ENCODE results near the gene C4orf50. TPM values are rescaled to one million over a fixed set of nuclear protein-coding genes. Genes with fewer than 3 reads are reported as not detected.
"Not testable (repeated sequence)": the region's sequence is repeated elsewhere in the genome, so short reads cannot be mapped to it uniquely, and the experiment has no call there.

The C4orf50 gene
- total RNA-seq, 1 experiment from 2014 or later, result not detected

DNA sequence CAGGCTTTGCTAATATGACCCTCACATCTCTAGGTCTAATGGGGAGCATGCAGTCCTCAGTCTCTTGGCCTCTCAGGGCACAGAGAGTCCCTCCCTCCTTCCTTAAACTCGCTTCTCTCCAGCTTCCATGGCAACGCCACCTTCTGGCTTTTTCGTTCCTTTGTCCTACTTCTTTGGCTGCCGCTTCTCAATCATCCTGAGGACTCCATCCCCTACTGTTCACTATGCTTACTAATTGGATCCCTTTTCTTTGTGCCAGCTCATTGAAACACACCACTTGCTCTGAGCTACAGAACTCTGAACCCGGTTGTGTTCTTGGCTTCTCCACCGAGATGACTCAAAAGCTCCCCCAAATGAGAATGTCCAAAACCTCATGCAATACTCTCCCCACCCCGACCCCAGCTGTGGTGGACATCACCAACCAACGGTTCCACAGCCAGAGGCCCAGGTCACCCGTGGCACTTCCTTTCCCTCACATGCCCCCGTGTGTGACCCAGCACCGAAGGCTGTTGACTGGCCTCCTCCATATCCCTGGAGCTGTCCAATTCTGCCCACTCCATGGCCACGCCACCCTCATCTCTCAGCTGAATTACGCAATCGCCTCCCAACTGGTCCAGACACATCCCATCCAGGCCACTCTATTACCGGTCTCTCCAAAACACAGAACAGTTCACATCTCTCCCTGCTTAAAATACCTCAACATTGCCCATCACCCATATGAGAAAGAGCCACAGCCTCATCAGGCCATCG is 160.0 kb downstream of the C4orf50 start:
- Histone ChIP-seq H3F3A (ENCODE audit: insufficient read depth, low read depth) (no peaks in the 10 kb centered on the region), H3K4me2 (no peak overlapping the region), H3K4me1 (replicated peaks; ENCODE audit: insufficient read depth) (no peaks in the 10 kb centered on the region), H3K9me3 (ENCODE audit: insufficient read depth, low read depth) (no peaks in the 10 kb centered on the region), H2AFZ (no peak overlapping the region), H3K79me2 (ENCODE audit: low read depth) (no peaks in the 10 kb centered on the region), H3K27ac (no peak overlapping the region), H3K36me3 (ENCODE audit: low read depth) (no peaks in the 10 kb centered on the region), H3K4me3 (no peak overlapping the region), H3K9me2 (ENCODE audit: insufficient read depth) (no peaks in the 10 kb centered on the region), H4K20me1 (ENCODE audit: insufficient read depth) (no peaks in the 10 kb centered on the region), H3K27me3 (ENCODE audit: insufficient read depth, low read depth) (peaks cover 36% of the 10 kb centered on the region)
- BruUV-seq (replicated peaks), result no TSS peak
- TF ChIP-seq, protein P1, sequence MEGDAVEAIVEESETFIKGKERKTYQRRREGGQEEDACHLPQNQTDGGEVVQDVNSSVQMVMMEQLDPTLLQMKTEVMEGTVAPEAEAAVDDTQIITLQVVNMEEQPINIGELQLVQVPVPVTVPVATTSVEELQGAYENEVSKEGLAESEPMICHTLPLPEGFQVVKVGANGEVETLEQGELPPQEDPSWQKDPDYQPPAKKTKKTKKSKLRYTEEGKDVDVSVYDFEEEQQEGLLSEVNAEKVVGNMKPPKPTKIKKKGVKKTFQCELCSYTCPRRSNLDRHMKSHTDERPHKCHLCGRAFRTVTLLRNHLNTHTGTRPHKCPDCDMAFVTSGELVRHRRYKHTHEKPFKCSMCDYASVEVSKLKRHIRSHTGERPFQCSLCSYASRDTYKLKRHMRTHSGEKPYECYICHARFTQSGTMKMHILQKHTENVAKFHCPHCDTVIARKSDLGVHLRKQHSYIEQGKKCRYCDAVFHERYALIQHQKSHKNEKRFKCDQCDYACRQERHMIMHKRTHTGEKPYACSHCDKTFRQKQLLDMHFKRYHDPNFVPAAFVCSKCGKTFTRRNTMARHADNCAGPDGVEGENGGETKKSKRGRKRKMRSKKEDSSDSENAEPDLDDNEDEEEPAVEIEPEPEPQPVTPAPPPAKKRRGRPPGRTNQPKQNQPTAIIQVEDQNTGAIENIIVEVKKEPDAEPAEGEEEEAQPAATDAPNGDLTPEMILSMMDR (conservative IDR thresholded peaks at IDR 0.05), result no peak
- TF ChIP-seq EZH2 (IDR thresholded peaks at IDR 0.05; ENCODE audit: low read depth), result no peak
- intact Hi-C loops (cut with micrococcal nuclease; ENCODE audit: unreplicated experiment), result no loop called here
- DNase-seq, result no peak
- CTCF ChIA-PET, result no interaction called here
- POLR2A ChIA-PET (ENCODE audit: unreplicated experiment), result no interaction called here

DNA sequence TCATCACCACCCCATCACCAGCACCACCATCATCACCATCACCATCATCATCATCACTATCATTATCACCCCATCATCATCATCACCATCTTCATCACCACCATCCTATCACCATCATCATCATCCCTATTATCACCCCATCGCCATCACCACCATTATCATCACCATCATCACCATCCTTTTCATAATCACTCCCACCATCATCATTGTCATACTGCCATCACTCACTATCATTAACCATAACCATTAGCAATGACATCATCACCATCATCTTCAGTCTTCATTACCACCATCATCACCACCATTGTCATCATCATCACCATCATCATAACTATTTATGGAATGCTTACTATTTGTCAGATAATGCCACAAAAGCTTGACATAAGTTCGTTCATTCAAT is 161.0 kb downstream of the C4orf50 start:
- intact Hi-C loops (cut with micrococcal nuclease; ENCODE audit: unreplicated experiment), result no loop called here
- H2AFZ ChIP-seq, result no peak overlapping the region
- H3K27me3 ChIP-seq (ENCODE audit: insufficient read depth, low read depth), result peaks cover 38% of the 10 kb centered on the region
- H3K36me3 ChIP-seq (ENCODE audit: low read depth), result no peaks in the 10 kb centered on the region
- H3K4me3 ChIP-seq, result no peak overlapping the region
- no peak for DNase-seq
- H3K9me3 ChIP-seq (ENCODE audit: insufficient read depth, low read depth), result no peaks in the 10 kb centered on the region
- no TSS peak for BruUV-seq (replicated peaks)
- H4K20me1 ChIP-seq (ENCODE audit: insufficient read depth), result no peaks in the 10 kb centered on the region
- no peaks in the 10 kb centered on the region for H3F3A ChIP-seq (ENCODE audit: insufficient read depth, low read depth)
- H3K27ac ChIP-seq, result no peak overlapping the region
- TF ChIP-seq, protein P1 (conservative IDR thresholded peaks at IDR 0.05), result no peak
- no peak for TF ChIP-seq EZH2 (IDR thresholded peaks at IDR 0.05; ENCODE audit: low read depth)
- H3K9me2 ChIP-seq (ENCODE audit: insufficient read depth), result no peaks in the 10 kb centered on the region
- POLR2A ChIA-PET (ENCODE audit: unreplicated experiment), result no interaction called here
- H3K4me1 ChIP-seq (replicated peaks; ENCODE audit: insufficient read depth), result no peaks in the 10 kb centered on the region
- H3K79me2 ChIP-seq (ENCODE audit: low read depth), result no peaks in the 10 kb centered on the region
- CTCF ChIA-PET, result no interaction called here
- no peak overlapping the region for H3K4me2 ChIP-seq

DNA sequence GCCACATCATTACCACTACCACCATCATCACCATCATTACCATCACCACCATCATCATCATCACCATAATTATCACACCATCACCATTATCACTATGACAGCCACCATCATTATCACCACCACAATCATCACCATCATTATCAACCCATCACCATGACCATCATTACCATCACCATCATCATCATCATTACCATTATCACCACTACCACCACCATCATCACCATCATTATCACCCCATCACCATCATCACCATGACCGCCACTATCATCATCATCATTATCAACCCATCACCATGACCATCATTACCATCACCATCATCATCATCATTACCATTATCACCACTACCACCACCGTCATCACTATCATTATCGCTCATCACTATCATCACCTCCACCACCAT is 161.9 kb downstream of the C4orf50 start:
- not testable (repeated sequence) for H4K20me1 ChIP-seq (ENCODE audit: insufficient read depth)

DNA sequence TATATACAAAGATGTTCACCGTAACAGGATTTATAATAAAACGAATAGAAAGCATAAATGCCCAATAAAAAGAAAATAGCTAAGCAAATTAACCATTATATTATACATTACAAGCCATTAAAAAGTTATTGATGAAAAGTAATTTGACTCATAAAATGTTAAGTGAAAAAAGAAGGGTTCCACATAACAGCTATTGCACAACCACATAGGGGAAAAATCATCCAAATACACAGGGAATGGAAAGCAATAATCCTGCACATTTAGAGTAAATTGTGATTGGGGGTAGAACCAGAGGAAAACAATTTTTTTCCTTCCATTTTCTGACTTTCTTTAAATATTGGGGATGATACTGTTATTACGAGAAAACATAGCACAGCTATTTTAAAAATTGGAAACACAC is 163.3 kb downstream of the C4orf50 start:
- no peak for TF ChIP-seq EZH2 (IDR thresholded peaks at IDR 0.05; ENCODE audit: low read depth)
- TF ChIP-seq, protein P1 (conservative IDR thresholded peaks at IDR 0.05), result no peak
- H3K27ac ChIP-seq, result no peak overlapping the region
- no peak overlapping the region for H2AFZ ChIP-seq
- no TSS peak for BruUV-seq (replicated peaks)
- H3F3A ChIP-seq (ENCODE audit: insufficient read depth, low read depth), result no peaks in the 10 kb centered on the region
- H4K20me1 ChIP-seq (ENCODE audit: insufficient read depth), result no peaks in the 10 kb centered on the region
- H3K79me2 ChIP-seq (ENCODE audit: low read depth), result no peaks in the 10 kb centered on the region
- no peaks in the 10 kb centered on the region for H3K9me2 ChIP-seq (ENCODE audit: insufficient read depth)
- no peak for DNase-seq
- CTCF ChIA-PET, result no interaction called here
- POLR2A ChIA-PET (ENCODE audit: unreplicated experiment), result no interaction called here
- H3K27me3 ChIP-seq (ENCODE audit: insufficient read depth, low read depth), result peaks cover 35% of the 10 kb centered on the region
- no peak overlapping the region for H3K4me3 ChIP-seq
- no peaks in the 10 kb centered on the region for H3K9me3 ChIP-seq (ENCODE audit: insufficient read depth, low read depth)
- H3K4me2 ChIP-seq, result no peak overlapping the region
- H3K36me3 ChIP-seq (ENCODE audit: low read depth), result no peaks in the 10 kb centered on the region
- no peaks in the 10 kb centered on the region for H3K4me1 ChIP-seq (replicated peaks; ENCODE audit: insufficient read depth)
- intact Hi-C loops (cut with micrococcal nuclease; ENCODE audit: unreplicated experiment), result no loop called here

More for the DNA sequence above, 161.9 kb downstream of the C4orf50 start:
- H3K4me3 ChIP-seq; H3K4me1 ChIP-seq (replicated peaks; ENCODE audit: insufficient read depth); H2AFZ ChIP-seq; H3K27ac ChIP-seq; POLR2A ChIA-PET (ENCODE audit: unreplicated experiment); H3F3A ChIP-seq (ENCODE audit: insufficient read depth, low read depth); BruUV-seq (replicated peaks); H3K9me3 ChIP-seq (ENCODE audit: insufficient read depth, low read depth); H3K4me2 ChIP-seq; H3K9me2 ChIP-seq (ENCODE audit: insufficient read depth); H3K79me2 ChIP-seq (ENCODE audit: low read depth); CTCF ChIA-PET; intact Hi-C loops (cut with micrococcal nuclease; ENCODE audit: unreplicated experiment); DNase-seq; H3K36me3 ChIP-seq (ENCODE audit: low read depth): not testable (repeated sequence)
- H3K27me3 ChIP-seq (ENCODE audit: insufficient read depth, low read depth), result peaks cover 37% of the 10 kb centered on the region

All from PC-9 (cell line).